ENCODE data around the gene NEDD9. TPM values are rescaled to one million over a fixed set of nuclear protein-coding genes. Genes with fewer than 3 reads are reported as not detected.

NEDD9 gene
- total RNA-seq, 1 donor from 2014 or later: 23.2 TPM

DNA sequence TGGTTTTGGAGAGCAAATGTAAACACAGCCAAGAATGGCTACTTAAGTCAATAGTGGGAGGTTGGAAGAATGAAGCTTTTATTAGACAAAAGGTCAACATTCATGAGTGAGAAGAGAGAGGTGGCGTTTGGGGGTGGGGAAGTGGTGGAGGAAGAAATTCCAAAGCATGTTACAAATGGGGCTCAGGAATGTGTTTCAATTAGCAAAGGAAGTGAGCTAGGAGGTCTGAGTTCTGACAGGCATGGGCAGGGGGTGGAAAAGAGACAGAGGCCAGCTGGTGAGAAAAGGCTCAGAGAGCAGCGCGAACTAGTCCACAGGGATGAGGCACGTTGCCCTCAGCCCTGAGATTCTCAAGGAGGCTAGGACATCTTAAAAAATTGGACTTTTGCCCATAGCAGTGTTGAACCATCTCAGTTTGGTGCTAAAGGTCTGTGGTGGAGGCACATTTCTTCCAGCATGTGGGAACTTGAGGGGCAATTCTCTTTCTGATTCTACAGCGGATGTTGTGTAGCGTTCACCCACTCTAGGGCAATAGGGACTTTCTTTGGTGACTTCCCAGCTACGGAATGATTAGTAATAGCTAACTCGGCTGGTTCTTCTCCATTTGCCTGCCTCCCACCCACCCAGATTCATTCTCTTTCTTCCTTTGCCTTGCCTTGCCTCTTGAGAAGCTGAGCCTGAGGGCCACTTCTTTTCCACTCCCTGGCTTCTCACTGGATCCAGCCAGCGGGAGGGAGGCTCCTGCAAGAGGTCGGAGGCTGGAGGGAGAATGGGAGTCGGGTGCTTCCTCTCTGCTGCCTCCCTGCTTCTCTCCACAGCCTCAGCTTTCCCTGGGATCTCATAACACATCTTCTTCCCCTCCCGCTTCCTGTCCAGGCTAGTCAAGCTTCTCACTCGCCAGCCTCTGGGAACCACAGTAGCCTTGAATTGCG lies 45.1 kb upstream of the NEDD9 start:
- Mint-ChIP-seq H3K27me3 (ENCODE audit: low read depth) (no peaks in the 10 kb centered on the region), H3K4me1 (ENCODE audit: low read depth) (peaks cover 36% of the 10 kb centered on the region), H3K9me3 (ENCODE audit: low read depth) (no peaks in the 10 kb centered on the region), H3K27ac (ENCODE audit: unreplicated experiment) (peak overlapping the region; percentile 93), H3K4me3 (ENCODE audit: unreplicated experiment) (peak overlapping the region; percentile 16), H3K36me3 (ENCODE audit: low read depth) (no peaks in the 10 kb centered on the region)
- no peak for DNase-seq (ENCODE audit: low spot score)
- no peak for TF ChIP-seq CTCF (IDR thresholded peaks at IDR 0.05)

- Mint-ChIP-seq H3K4me1 (ENCODE audit: low read depth) (peaks cover 36% of the 10 kb centered on the region), H3K4me3 (ENCODE audit: unreplicated experiment) (peak overlapping the region; percentile 16)
These were observed 44.4 kb upstream of the NEDD9 start for GRCh38 chr6:11276911-11277274.

DNA sequence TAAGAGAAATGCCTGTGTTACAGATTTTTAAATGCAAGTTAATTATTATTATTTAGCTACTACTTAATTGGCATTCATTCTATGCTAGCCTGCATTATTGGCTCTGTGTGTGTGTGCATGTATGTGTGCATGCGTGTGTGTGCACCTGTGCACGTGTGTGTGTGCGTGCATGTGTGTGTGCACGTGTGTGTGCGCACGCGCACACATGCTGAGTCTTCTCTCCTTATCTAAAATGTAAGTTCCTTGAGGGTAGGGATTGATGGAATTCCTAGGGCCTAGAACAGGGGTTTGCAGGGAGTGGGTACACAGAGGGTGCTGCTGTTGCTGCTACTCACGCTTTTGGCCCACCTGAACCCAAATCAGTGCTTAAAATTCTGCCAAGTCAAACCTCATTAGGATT lies 43.8 kb upstream of the NEDD9 start:
- Mint-ChIP-seq H3K4me1 (ENCODE audit: low read depth) (peaks cover 36% of the 10 kb centered on the region), H3K36me3 (ENCODE audit: low read depth) (no peaks in the 10 kb centered on the region), H3K27ac (ENCODE audit: unreplicated experiment) (no peak overlapping the region), H3K9me3 (ENCODE audit: low read depth) (no peaks in the 10 kb centered on the region), H3K27me3 (ENCODE audit: low read depth) (no peaks in the 10 kb centered on the region), H3K4me3 (ENCODE audit: unreplicated experiment) (no peak overlapping the region)
- no peak for DNase-seq (ENCODE audit: low spot score)
- TF ChIP-seq CTCF (IDR thresholded peaks at IDR 0.05): no peak

More at GRCh38 chr6:11276911-11277274, 44.4 kb upstream of the NEDD9 start:
- Mint-ChIP-seq H3K9me3 (ENCODE audit: low read depth) (no peaks in the 10 kb centered on the region), H3K27ac (ENCODE audit: unreplicated experiment) (peak overlapping the region; percentile 93), H3K27me3 (ENCODE audit: low read depth) (no peaks in the 10 kb centered on the region), H3K36me3 (ENCODE audit: low read depth) (no peaks in the 10 kb centered on the region)
- no peak for TF ChIP-seq CTCF (IDR thresholded peaks at IDR 0.05)
- no peak for DNase-seq (ENCODE audit: low spot score)

DNA sequence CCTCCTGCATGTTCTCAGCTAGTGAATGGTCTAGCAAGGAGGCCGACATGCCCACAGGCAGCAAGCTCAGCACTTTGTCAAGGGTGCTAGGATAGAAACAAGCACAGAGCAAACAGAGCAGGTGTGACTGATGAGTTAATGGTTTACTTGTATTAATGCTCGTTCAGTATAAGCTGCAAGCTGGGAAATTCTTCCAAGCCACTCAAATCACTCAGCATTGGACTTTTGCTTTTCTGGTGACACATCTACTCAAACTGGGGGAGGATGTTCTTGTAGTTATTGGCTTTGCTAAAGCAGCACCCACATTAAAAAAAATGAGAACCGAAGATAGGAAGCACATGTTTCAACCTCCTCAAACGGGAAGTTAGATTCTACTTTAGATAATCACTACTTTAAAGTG lies 43.1 kb upstream of the NEDD9 start:
- H3K9me3 Mint-ChIP-seq (ENCODE audit: low read depth): no peaks in the 10 kb centered on the region
- H3K27ac Mint-ChIP-seq (ENCODE audit: unreplicated experiment): peak overlapping the region; percentile 37
- no peaks in the 10 kb centered on the region for H3K36me3 Mint-ChIP-seq (ENCODE audit: low read depth)
- H3K4me3 Mint-ChIP-seq (ENCODE audit: unreplicated experiment): no peak overlapping the region
- no peak for DNase-seq (ENCODE audit: low spot score)
- no peak for TF ChIP-seq CTCF (IDR thresholded peaks at IDR 0.05)
- H3K4me1 Mint-ChIP-seq (ENCODE audit: low read depth): peaks cover 36% of the 10 kb centered on the region
- no peaks in the 10 kb centered on the region for H3K27me3 Mint-ChIP-seq (ENCODE audit: low read depth)

DNA sequence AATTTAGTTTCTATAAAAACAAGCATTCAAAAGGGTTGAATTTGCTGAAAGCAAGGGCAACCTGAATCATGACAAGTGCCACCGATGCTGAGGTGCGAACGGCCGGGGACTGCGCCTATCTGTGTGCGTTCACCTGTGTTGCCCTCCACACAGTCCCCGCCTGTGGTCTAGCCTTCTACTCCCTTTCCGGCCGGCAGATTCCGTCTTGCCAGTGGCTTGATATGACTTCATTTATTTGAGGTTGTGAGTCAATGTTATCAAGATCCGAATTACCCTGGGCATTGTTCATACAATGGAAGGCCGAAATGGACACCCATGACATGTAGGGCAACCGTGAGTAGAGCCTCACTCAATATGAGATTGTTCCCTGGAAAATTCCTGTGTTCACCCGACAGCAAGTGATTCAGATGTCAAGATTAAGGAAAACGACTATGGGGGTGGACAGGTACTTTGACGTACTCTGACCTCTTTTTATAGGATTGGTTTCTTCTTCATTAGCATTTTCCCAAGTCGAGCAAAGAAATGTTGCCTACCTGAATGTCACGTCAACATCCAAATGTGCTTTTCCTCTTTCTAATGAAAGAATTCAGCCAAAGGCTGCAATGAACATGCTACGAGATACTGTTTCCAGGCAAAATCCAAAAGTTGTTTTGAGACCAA lies 41.1 kb upstream of the NEDD9 start:
- Mint-ChIP-seq H3K36me3 (ENCODE audit: low read depth) (no peaks in the 10 kb centered on the region), H3K27me3 (ENCODE audit: low read depth) (no peaks in the 10 kb centered on the region), H3K27ac (ENCODE audit: unreplicated experiment) (no peak overlapping the region), H3K4me1 (ENCODE audit: low read depth) (peaks cover 31% of the 10 kb centered on the region), H3K9me3 (ENCODE audit: low read depth) (no peaks in the 10 kb centered on the region), H3K4me3 (ENCODE audit: unreplicated experiment) (no peak overlapping the region)
- TF ChIP-seq CTCF (IDR thresholded peaks at IDR 0.05): no peak
- DNase-seq (ENCODE audit: low spot score): no peak

Measured in chondrocyte (in vitro differentiated cells).